GM18519 (cell line): Measurements from ENCODE around the gene KRT33A.

Experiments used
- ATAC-seq: cut with Tn5 transposase; IDR thresholded peaks from one replicate; pipeline ENCODE4 v1.9.1; 2021; ENCODE audit warnings: mild to moderate bottlenecking, moderate library complexity; ENCODE audit not compliant: unreplicated experiment, low FRiP score

The KRT33A gene

GRCh38 chr17:41308251-41308917 lies 42.2 kb downstream of the KRT33A start:
- ATAC-seq, result no peak

DNA sequence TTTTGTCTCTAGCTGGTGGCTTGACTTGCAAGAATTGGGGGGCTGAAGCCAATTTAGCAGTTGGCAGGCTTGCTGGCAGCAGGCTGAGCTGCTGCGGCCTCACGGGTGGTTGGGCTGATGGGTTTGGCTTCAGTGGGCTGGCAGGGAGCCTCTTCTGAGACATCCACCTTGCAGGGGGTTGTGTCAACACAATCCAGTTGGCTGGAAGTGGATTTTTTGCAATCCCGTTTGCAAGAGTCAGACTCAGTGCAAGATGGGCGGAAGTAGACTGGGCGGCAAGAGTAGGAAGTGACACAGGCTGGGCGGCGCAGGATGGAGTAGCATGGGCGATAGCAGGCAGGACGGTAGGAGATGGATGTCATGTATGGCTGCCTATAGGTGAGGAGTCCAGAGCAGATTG lies 43.0 kb downstream of the KRT33A start:
- ATAC-seq, result no peak

DNA sequence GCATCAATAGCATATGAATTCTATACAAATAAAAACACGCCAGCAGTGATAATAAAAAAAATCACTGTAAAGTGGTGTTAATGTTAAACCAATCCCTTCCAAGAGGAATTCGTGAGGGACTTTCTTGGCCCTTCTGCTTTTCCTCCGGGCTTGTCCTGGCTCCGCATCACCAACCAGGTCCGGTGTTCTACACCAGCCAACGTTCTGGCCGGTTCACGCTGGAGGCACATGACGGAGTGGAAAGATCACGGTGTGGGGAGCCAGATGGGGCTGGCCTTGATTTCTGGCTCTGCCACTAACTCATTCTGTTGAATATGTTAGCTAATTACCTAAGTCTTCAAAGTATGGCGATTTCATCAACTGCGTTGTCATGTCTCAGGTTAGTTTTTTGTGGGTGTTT lies 46.5 kb downstream of the KRT33A start:
- ATAC-seq, result no peak

DNA sequence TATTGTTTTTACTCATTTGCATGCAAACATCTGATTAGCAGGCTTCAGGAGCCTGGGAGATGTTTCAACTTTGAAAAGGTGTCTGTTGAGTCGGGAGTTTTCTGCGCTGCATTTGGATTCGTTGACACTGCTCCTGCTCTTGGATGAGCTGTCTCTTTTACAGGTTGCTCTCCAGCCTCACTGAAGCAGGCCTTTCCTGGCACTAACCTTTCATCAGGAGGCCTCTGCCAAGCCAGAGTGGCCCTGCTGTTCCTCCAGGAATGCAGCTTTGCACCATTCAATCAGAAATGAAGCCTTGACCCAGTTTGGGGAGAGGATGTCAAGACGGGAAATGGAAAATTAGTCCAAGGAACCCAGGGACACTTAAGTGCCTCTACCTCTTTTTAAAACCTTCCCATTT lies 47.6 kb downstream of the KRT33A start:
- ATAC-seq, result no peak

DNA sequence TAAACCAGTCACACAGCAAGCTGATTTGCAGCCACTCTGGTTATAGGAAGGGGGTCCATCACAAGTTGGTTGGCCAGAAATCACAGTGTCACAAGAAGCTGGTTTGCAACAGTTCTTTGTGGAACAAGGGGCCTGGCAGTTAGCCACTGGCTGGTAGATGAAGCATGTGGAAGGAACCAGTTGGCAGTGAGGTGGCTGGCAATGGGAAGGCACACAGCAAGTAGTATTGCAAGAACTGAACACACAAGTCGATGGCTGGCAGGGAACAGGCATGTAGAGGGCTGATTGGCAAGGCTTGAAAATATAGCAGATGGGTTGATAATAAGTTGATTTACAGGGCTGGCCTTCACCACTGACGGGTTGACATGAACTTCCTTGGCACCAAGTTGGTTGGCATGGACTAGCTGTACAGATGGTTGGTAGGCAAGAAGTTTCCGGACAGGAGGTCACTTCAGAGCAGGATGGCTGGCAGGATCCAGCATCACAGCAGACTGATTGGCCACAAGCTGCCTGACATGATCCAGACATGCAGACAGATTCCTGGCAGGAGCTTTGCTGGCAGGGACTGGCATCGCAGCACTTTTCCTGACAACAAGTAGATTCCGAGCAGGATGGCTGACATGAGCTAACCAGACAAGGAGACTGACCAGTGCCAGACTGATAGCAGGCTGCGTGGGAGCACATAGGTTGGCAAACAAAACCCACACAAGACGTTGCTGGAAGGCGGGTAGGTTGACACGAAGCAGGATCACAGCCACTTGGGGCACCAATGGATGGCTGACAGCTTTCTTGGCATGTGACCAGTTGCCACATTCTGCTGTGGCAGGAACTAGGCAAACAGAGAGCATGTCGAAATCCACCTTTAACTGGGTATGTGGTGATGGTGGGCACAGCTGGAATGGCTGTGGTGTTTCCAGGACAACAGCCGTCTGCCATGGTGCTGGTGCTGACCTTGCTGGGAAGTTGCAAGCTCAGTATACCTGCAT lies 48.4 kb downstream of the KRT33A start, which contains the start of gene KRTAP29-1:
Gene KRTAP29-1, minus strand, starts transcription at position 936 of the 986 bp plus-strand sequence. Its CDS starts 0 bp downstream, at position 936.
- ATAC-seq, result no peak

- no peak for ATAC-seq
These were observed 49.3 kb downstream of the KRT33A start for GRCh38 chr17:41301204-41301790.

- no peak for ATAC-seq
These were observed 52.0 kb downstream of the KRT33A start for GRCh38 chr17:41298458-41299135.

DNA sequence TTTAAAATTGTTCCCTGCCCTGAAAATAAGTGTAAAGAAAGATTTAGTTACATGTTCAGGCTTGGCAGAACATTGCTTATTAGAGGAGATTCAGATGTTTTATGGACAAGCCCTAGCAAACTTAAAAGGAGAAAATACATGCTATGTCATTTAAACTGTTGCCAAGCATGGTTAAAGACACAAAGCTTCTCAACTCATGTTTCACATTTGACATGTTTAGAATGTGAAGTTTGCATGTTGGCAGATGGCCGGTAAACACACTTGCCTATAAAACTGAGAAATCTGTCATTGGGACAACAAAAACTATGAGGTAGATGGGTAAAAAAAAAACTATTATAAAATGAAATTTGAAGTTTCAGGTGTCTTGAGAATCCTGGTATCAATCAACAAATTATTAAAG lies 53.8 kb downstream of the KRT33A start:
- ATAC-seq, result no peak
